Retina (tissue), 1 donor: ENCODE measurements around the gene HIVEP3.

Experiments used
- DNase-seq: peaks from one replicate; pipeline ENCODE4 v3.0.0-alpha.2; 2016

Gene HIVEP3

GRCh38 chr1:41844781-41845272 is 73.9 kb downstream of the HIVEP3 start:
- no peak for DNase-seq

GRCh38 chr1:41844255-41844654 is 74.5 kb downstream of the HIVEP3 start:
- no peak for DNase-seq

GRCh38 chr1:41842993-41843755 is 75.5 kb downstream of the HIVEP3 start:
- no peak for DNase-seq

GRCh38 chr1:41842326-41842725 is 76.4 kb downstream of the HIVEP3 start:
- peak; percentile 39 for DNase-seq

GRCh38 chr1:41840592-41841246 is 78.0 kb downstream of the HIVEP3 start:
- DNase-seq, result no peak

GRCh38 chr1:41838266-41838665 is 80.5 kb downstream of the HIVEP3 start:
- no peak for DNase-seq

- no peak for DNase-seq
Observed at GRCh38 chr1:41837691-41838090, 81.0 kb downstream of the HIVEP3 start.

GRCh38 chr1:41835485-41835884 is 83.2 kb downstream of the HIVEP3 start:
- DNase-seq, result no peak

- DNase-seq, result no peak
Observed at GRCh38 chr1:41833519-41834000, 85.2 kb downstream of the HIVEP3 start.

- no peak for DNase-seq
Observed at GRCh38 chr1:41830726-41831125, 88.0 kb downstream of the HIVEP3 start.

- no peak for DNase-seq
Observed at GRCh38 chr1:41827991-41828570, 90.6 kb downstream of the HIVEP3 start.

GRCh38 chr1:41823471-41823870 is 95.3 kb downstream of the HIVEP3 start:
- DNase-seq, result peak; percentile 63

GRCh38 chr1:41822866-41823265 is 95.9 kb downstream of the HIVEP3 start:
- DNase-seq, result no peak

GRCh38 chr1:41819843-41820242 is 98.9 kb downstream of the HIVEP3 start:
- no peak for DNase-seq

GRCh38 chr1:41819069-41819468 is 99.7 kb downstream of the HIVEP3 start:
- no peak for DNase-seq

- no peak for DNase-seq
Observed at GRCh38 chr1:41816061-41816460, 102.7 kb downstream of the HIVEP3 start.

- no peak for DNase-seq
Observed at GRCh38 chr1:41813755-41814745, 104.7 kb downstream of the HIVEP3 start.

- no peak for DNase-seq
Observed at GRCh38 chr1:41813226-41813625, 105.5 kb downstream of the HIVEP3 start.

GRCh38 chr1:41812453-41812852 is 106.3 kb downstream of the HIVEP3 start:
- DNase-seq, result no peak

- DNase-seq, result peak; percentile 57
Observed at GRCh38 chr1:41812051-41812450, 106.7 kb downstream of the HIVEP3 start.

GRCh38 chr1:41811051-41811795 is 107.5 kb downstream of the HIVEP3 start:
- no peak for DNase-seq

- DNase-seq, result peak; percentile 21
Observed at GRCh38 chr1:41810446-41810845, 108.3 kb downstream of the HIVEP3 start.
